Caco-2 (cell line): ENCODE data around the gene CPAMD8. TPM values are rescaled to one million over a fixed set of nuclear protein-coding genes. Genes with fewer than 3 reads are reported as not detected.
"Not testable (repeated sequence)": the region's sequence is repeated elsewhere in the genome, so short reads cannot be mapped to it uniquely, and the experiment has no call there.

Source experiments
- BruUV-seq: library from RNA; stranded (reverse); fragments of 400-500 nt; replicated peaks from 2 replicates; lab custom pipeline; 2021; lab: Mats Ljungman, UMichigan
- CTCF ChIA-PET: fragments of 300-600 bp; sonication (Branson Sonifier 250); formaldehyde crosslinking; loops from one replicate; lab custom pipeline; 2022; ENCODE audit warnings: antibody characterized with exemption; lab: Charles Lee
- POLR2A ChIA-PET: fragments of 300-600 bp; sonication (Branson Sonifier 250); formaldehyde crosslinking; loops from one replicate; lab custom pipeline; 2022; ENCODE audit warnings: antibody characterized with exemption; lab: Charles Lee
- DNase-seq, 2 experiments: peaks; one replicate each; pipeline versions ENCODE4 v3.0.0 to v3.0.0-alpha.2; 2020 to 2022
- H3K27me3 ChIP-seq: replicated peaks from 2 replicates; pipeline ENCODE4 v1.6.0; 2011; ENCODE audit warnings: low read length; ENCODE audit not compliant: control insufficient read depth, insufficient read depth
- H3K36me3 ChIP-seq: 2 replicates; pipeline ENCODE4 v1.5.1; 2011; ENCODE audit warnings: low read length; ENCODE audit not compliant: control insufficient read depth, insufficient read depth
- H3K4me1 ChIP-seq: fragments of 250-450 bp; sonication (Bioruptor Pico); 2 replicates; pipeline ENCODE4 v1.5.1; 2020; ENCODE audit warnings: mild to moderate bottlenecking
- H3K4me3 ChIP-seq: 2 replicates; pipeline ENCODE4 v1.5.1; 2011; ENCODE audit warnings: low read depth, mild to moderate bottlenecking, control low read depth, low read length
- H3K9me3 ChIP-seq: fragments of 250-450 bp; sonication (Bioruptor Pico); 2 replicates; pipeline ENCODE4 v1.5.1; 2020; ENCODE audit warnings: mild to moderate bottlenecking, moderate library complexity
- H3K27ac Mint-ChIP-seq: one replicate; pipeline ENCODE4 v1.8.0; 2022; ENCODE audit warnings: mixed read lengths; ENCODE audit not compliant: unreplicated experiment
- H3K27me3 Mint-ChIP-seq: one replicate; pipeline ENCODE4 v1.8.0; 2022; ENCODE audit warnings: mixed read lengths; ENCODE audit not compliant: insufficient read depth, unreplicated experiment
- H3K36me3 Mint-ChIP-seq: one replicate; pipeline ENCODE4 v1.8.0; 2022; ENCODE audit warnings: mild to moderate bottlenecking, mixed read lengths; ENCODE audit not compliant: insufficient read depth, unreplicated experiment
- H3K4me1 Mint-ChIP-seq: one replicate; pipeline ENCODE4 v1.8.0; 2022; ENCODE audit warnings: low read depth, mixed read lengths; ENCODE audit not compliant: unreplicated experiment
- H3K4me3 Mint-ChIP-seq: one replicate; pipeline ENCODE4 v1.8.0; 2022; ENCODE audit warnings: mild to moderate bottlenecking, moderate library complexity, mixed read lengths; ENCODE audit not compliant: unreplicated experiment
- H3K9me3 Mint-ChIP-seq: one replicate; pipeline ENCODE4 v1.8.0; 2022; ENCODE audit warnings: mixed read lengths; ENCODE audit not compliant: unreplicated experiment
- CTCF ChIP-seq, 2 experiments: fragments of 200-600 bp in 1 of 2; IDR thresholded peaks; 1 replicate in 1 of 2; 2 replicates in 1 of 2; pipeline versions ENCODE4 v1.5.1 to v1.8.0; 2011 to 2022; ENCODE audit warnings: antibody characterized with exemption in 1 of 2, control low read depth in 1 of 2, inconsistent platforms in 1 of 2, low read depth in 1 of 2, low read length in 1 of 2, mild to moderate bottlenecking in 1 of 2, moderate library complexity in 1 of 2; ENCODE audit not compliant: insufficient read depth in 1 of 2, severe bottlenecking in 1 of 2, unreplicated experiment in 1 of 2
- intact Hi-C: fragments of 100-400 bp; cut with micrococcal nuclease; formaldehyde crosslinking; loops from one replicate; pipeline ENCODE4 v1.10.0; 2022; ENCODE audit not compliant: unreplicated experiment
- total RNA-seq: library from RNA; stranded (reverse); gene quantifications from 2 replicates; pipeline ENCODE4 v1.2.3, GENCODE V29; 2022

Gene CPAMD8
- total RNA-seq, 1 experiment from 2014 or later, result 1.1 TPM

GRCh38 chr19:16998635-16999194 is 27.9 kb downstream of the CPAMD8 start:
- no peak for TF ChIP-seq CTCF (IDR thresholded peaks at IDR 0.05; ENCODE audit: insufficient read depth in 1 of 2, low read depth in 1 of 2, low read length in 1 of 2, severe bottlenecking in 1 of 2, unreplicated experiment in 1 of 2)
- POLR2A ChIA-PET, result no interaction called here
- Mint-ChIP-seq H3K4me3 (no peak overlapping the region), H3K27ac (no peak overlapping the region), H3K36me3 (no peaks in the 10 kb centered on the region), H3K4me1 (no peaks in the 10 kb centered on the region), H3K9me3 (no peaks in the 10 kb centered on the region), H3K27me3 (peaks cover 3% of the 10 kb centered on the region)
- Histone ChIP-seq H3K36me3 (no peaks in the 10 kb centered on the region), H3K27me3 (no peaks in the 10 kb centered on the region), H3K4me3 (no peak overlapping the region), H3K4me1 (no peaks in the 10 kb centered on the region), H3K9me3 (no peaks in the 10 kb centered on the region; the same call in 1 of the 2 replicates)
- CTCF ChIA-PET, result no interaction called here
- intact Hi-C loops, result no loop called here
- no TSS peak for BruUV-seq
- DNase-seq, result no peak

GRCh38 chr19:16996838-16997490 is 29.6 kb downstream of the CPAMD8 start:
- H3K27me3 Mint-ChIP-seq, POLR2A ChIA-PET, BruUV-seq, H3K36me3 ChIP-seq, intact Hi-C loops, H3K27me3 ChIP-seq, H3K27ac Mint-ChIP-seq, H3K36me3 Mint-ChIP-seq, H3K4me1 Mint-ChIP-seq, H3K9me3 ChIP-seq, H3K4me1 ChIP-seq, H3K4me3 Mint-ChIP-seq, DNase-seq, H3K9me3 Mint-ChIP-seq, H3K4me3 ChIP-seq, CTCF ChIA-PET: not testable (repeated sequence)

- Histone ChIP-seq H3K4me3 (no peak overlapping the region), H3K4me1 (no peaks in the 10 kb centered on the region), H3K27me3 (no peaks in the 10 kb centered on the region), H3K36me3 (no peaks in the 10 kb centered on the region), H3K9me3 (no peaks in the 10 kb centered on the region)
- POLR2A ChIA-PET, result no interaction called here
- TF ChIP-seq CTCF (IDR thresholded peaks at IDR 0.05; ENCODE audit: insufficient read depth in 1 of 2, low read depth in 1 of 2, low read length in 1 of 2, severe bottlenecking in 1 of 2, unreplicated experiment in 1 of 2), result no peak
- CTCF ChIA-PET, result no interaction called here
- DNase-seq, result no peak
- Mint-ChIP-seq H3K27ac (no peak overlapping the region), H3K9me3 (peaks cover 11% of the 10 kb centered on the region), H3K36me3 (no peaks in the 10 kb centered on the region), H3K4me1 (no peaks in the 10 kb centered on the region), H3K4me3 (no peak overlapping the region), H3K27me3 (peaks cover 8% of the 10 kb centered on the region)
- intact Hi-C loops, result no loop called here
- no TSS peak for BruUV-seq
These were observed 37.9 kb downstream of the CPAMD8 start for GRCh38 chr19:16988661-16989060.
